Measurements from ENCODE around the gene PAX1.

The PAX1 gene

DNA sequence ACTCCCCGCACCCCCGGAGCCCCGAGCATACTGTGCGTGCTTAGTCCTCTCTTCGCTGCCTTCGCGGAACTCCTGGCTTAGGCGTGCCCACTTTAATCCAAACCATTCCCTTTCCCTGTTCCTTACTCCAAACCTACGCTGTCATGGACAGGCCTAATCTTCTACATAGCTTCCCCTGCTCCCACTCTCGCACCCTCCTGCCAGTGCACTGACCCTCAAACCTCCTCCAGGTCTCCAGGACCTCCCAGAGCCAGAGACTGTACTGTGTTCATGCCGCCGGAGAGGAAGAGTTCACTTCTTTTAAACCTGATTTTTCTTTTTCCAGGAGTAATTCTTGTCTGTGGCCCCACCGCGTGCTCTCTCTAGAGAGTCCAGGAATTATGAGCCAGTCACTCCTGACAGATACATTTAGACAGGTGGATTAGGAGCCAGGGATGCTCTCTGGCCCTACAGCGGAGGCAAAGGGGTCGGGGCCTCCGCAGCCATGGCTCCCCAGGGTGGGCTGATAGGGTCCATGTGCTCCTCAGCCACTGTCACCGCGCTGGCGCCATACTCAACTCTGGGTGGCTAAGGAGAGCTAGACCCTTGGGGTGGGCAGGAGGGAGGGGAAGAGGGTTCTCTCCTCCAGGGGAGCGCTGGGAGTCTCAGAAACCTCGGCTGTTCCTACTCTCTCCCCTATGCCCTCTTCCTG is 1.6 kb upstream of the PAX1 start:
- DNase-seq (ENCODE audit: low read depth), result no peak

DNA sequence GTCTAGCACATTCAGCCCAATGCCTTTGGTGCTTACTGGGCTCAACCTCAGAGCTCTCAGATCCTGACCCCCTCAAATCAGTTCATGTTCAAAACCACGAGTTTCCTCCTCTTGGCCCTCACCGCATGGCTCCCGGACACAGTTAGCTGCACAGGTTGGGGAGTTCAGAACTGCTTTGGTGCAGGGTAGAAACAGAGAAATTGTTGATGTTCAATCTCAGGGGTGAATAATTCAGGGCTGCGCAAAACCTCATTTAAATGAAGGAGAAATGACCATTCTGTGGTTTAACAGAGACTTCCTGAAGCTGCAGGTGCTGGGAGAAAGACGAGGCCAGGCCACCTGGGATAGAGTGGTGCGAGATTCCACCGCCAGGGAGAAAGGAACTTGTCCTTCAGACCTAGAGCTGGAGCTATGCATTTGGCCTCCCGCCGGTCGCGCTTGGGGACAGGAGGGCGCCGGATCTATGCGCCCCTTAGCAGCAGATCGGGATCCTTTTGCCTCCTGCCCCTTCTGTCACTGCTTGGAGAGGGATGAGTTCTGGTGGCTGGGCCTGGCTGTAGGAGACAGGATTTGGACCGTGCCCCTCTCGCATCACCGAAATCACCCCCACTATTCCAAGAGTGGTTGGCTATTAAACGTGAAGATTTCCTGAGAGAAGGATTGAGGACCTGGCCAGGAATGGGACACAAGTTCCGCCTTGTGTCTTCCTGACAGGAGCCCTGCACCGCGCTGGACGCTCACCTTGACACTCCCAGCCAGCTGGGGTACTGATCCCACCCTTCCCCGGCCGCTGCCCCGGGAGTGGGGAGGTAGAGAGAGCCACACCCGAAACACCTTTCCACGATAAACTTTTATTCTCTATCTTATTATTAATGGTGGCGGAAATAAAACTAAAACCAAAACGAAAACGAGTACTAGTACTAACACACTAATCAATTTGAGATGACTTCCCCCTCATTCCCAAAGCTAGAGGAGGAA is 767 bp upstream of the PAX1 start:
- DNase-seq (ENCODE audit: low read depth), result no peak

DNA sequence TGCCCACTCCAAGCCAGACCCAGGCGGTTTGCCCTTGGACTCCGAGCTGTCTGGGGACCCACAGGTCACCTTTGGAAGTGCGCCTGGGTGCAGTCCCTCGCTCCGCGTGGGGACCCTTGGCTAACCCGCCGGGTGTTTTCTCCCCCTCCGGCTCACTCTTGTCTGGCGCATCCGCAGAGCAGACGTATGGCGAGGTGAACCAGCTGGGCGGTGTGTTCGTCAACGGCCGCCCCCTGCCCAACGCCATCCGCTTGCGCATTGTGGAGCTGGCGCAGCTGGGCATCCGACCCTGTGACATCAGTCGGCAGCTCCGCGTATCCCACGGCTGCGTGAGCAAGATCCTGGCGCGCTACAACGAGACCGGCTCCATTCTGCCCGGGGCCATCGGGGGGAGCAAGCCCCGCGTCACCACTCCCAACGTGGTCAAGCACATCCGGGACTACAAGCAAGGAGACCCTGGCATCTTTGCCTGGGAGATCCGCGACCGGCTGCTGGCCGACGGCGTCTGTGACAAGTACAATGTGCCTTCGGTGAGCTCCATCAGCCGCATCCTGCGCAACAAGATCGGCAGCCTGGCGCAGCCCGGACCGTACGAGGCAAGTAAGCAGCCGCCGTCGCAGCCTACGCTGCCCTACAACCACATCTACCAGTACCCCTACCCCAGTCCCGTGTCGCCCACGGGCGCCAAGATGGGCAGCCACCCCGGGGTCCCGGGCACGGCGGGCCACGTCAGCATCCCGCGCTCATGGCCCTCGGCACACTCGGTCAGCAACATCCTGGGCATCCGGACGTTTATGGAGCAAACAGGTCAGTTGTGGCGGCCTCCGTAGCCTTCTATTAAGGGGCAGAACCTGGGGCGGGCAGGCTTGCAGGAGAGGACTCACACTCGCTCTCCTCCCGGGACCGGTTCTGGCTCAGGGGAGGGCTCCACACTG is 1.1 kb downstream of the PAX1 start:
- no peak for DNase-seq (ENCODE audit: low read depth)

DNA sequence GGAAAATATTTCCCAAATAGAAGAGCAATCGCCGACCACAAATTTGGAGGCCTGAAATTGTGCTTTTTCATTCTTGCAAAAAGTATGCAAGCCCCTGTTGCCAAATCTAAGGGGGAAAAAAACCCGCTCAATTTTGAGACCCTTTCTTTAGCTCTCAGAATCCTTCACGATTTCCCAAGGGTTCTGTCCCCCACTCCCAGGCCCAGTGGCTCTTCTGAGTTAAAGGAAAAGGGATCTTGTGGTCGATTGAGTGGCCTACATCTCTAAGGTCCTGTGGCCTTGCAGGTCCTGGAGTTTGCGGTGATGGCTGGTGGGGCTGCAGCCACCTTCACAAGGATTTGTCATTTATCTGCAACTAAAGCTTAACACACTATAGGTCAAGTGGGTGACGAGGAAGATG is 1.8 kb downstream of the PAX1 start:
- DNase-seq (ENCODE audit: low read depth), result no peak

DNA sequence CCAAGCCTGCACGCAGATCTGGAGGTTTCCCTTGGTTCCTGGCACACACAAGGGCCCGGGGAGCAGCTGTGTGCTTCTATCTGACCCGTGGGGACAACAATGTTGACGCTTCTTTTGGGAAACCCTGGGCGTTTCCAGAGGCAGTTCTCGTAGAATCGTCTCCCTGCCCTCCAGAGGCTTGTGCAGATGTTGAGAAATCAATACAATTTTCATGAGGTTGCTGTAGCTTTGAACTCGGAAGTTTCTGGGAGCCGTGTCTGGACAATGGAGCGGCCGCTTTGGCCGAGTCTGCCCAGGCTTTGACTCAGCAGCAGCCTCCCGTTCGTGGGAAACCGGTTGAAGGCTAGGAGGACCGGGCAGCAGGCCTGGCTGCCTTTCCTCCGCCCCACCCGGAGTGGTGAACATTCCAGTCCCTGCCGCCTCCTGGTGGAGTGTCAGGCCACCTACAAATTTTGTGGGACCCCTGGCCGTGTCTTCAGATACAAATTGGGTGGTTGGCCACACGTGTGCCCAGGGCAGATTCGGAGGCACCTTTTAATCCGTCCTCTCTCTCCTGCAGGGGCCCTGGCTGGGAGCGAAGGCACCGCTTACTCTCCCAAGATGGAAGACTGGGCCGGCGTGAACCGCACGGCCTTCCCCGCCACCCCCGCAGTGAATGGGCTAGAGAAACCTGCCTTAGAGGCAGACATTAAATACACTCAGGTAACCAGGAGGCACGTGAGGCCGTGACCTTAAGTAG is 2.7 kb downstream of the PAX1 start:
- DNase-seq (ENCODE audit: low read depth), result no peak

DNA sequence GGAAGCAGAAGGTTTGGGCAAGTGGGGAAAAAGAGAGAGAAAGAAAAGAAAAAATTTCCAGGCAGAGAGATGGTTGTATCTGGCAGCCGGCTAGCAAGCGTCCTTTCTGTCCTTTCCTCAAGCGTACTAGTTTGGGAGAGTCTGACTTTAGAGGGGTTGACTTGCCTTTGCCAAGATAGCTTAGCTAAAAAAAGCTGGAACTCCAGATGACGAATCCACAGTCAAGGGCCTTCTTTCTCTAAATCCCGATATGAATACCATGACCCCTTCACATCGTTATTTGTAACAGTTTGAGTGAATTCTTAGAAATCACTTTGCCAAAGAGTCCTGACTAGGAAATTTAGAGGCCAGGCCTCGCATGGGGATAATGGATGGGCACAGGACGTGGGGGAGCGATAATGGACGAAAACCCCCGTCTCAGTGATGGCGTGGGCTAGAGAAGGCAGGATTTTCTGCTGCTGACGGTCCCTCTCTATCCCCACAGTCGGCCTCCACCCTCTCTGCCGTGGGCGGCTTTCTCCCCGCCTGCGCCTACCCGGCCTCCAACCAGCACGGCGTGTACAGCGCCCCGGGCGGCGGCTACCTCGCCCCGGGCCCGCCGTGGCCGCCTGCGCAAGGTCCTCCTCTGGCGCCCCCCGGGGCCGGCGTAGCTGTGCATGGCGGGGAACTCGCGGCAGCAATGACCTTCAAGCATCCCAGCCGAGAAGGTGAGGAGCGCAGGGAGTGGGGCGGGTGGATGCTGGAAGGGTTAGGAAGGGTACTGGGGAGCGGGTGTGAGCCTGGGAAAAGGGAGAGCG is 3.5 kb downstream of the PAX1 start:
- no peak for DNase-seq (ENCODE audit: low read depth)

DNA sequence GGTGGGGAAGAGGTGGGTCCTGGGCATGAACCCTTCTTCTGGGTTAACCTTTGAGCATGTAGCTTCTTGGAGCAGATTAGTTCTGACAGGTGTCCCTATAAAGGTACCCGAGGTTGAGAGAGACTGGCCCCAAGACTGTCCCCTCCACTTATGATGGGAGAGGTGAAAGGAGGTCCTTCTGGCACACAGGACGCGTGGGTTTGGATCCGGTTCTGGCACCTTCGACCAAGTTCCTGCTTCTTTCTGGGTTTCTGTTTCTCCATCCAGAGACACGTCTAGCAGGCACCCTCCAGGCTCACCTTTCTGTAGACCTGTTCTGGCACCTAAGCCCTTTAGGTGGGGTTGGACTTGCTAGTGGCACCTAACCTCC is 4.1 kb downstream of the PAX1 start:
- no peak for DNase-seq (ENCODE audit: low read depth)

DNA sequence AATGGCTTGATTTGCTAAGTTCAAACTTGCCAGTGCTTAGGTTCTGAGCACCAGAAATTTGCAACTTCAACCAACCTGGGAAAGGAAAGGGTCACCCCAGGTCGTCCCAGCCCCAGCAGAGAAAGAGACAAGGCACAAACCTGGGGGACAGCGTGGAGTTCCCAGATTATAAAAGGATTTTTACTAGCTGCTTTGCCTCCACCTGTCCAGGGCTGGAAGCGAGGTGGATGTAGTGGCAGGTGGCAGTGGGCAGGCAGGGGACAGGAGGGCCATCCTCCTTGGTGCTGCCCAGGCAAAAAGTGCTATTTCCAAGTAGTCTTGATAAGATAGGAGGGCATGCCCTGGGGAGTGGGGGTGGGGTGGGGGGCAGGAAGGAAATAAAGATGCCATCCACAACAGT is 4.9 kb downstream of the PAX1 start:
- no peak for DNase-seq (ENCODE audit: low read depth)

DNA sequence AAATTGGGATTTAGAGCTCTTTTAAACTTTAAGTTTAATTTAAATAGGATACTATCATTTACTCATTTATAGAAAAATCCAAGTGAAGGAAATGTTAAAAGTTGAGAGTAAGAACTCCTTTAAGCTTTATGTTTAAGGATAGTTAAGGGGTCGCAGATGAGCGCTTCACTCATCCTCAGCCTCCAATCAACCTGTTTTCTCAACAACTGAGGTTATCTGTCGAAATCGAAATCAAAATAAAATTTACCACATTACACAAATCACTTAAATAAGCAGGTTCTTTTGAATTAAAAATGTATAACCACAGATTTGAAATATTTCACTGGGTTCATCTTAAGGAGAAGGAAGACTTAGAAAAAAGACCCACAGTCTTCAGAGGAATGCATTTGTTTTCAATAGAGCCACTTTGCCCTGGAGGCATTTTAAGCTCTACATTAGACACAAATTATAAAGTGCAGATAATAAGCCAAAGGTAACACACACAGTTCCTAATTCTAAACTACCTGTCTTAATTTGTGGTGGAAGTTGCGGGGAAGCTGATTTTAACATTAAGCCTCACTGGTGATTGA is 5.5 kb downstream of the PAX1 start:
- no peak for DNase-seq (ENCODE audit: low read depth)

DNA sequence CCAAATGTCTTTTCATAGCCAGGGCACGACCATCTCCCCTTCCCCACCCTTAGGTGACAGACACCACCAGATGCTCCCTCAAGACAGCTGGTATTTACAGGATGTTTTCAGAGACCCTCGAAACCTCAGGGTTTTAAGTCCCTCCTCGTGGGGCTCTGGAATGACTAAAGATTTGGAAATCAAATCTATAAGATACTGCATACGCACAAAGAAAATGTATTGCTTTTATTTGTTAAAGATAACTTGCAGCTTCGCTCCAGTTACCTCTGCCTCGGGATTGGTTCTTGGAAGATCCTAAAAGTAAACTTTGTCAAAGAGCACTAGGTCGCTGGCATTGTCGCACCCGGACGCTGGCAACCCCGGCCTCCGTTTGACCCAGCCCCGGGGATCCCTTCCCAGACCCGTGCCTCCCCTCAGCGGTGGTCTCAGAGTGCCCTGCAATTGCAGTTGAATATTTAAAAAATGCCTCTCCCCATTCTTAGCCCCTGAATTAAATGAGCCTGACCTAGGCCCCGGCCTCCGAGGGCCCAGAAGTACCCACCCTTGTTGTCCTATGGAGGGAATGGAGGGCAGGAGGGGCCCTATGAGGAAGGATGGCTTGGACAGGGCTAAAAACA is 7.1 kb downstream of the PAX1 start:
- DNase-seq (ENCODE audit: low read depth), result no peak

DNA sequence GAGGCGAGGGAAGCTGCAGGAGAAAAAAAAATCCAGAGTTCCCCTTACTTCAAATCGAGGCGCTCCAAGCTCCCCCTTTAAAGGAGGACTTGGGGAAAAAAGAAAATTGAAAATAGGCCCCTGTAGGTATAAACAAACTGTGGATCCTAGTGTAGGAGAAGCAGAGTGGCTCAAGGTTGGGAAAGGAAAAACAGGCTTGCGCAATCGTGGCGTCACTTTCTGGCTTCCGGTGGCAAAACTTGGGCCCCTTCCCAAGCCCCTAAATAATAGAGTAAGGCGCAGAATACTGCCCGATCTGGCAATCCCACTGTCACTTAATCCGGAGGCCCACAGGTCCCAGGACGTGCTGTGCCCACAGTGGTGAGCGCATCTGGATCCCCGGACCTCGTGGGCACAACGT is 8.0 kb downstream of the PAX1 start:
- no peak for DNase-seq (ENCODE audit: low read depth)

DNA sequence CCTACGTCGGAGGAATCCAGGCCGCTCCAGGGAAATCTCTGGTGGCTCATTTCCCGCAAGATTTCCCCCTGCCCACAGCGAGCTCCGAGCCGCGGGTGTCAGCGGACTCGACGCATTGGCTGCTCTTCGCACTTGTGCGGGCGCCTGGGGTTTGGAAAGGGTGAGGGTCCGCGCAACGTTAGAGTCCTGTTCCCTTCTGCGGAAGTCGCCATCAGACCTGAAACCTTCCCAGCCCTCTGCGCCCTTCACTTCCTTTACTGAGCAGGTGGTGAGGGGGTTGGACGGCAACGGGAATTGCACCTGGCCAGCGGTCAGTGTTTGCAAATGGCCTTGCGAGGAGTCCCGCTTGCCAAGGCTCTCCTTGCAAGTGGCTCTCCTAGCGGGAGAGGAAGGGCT is 8.4 kb downstream of the PAX1 start:
- DNase-seq (ENCODE audit: low read depth), result no peak

DNA sequence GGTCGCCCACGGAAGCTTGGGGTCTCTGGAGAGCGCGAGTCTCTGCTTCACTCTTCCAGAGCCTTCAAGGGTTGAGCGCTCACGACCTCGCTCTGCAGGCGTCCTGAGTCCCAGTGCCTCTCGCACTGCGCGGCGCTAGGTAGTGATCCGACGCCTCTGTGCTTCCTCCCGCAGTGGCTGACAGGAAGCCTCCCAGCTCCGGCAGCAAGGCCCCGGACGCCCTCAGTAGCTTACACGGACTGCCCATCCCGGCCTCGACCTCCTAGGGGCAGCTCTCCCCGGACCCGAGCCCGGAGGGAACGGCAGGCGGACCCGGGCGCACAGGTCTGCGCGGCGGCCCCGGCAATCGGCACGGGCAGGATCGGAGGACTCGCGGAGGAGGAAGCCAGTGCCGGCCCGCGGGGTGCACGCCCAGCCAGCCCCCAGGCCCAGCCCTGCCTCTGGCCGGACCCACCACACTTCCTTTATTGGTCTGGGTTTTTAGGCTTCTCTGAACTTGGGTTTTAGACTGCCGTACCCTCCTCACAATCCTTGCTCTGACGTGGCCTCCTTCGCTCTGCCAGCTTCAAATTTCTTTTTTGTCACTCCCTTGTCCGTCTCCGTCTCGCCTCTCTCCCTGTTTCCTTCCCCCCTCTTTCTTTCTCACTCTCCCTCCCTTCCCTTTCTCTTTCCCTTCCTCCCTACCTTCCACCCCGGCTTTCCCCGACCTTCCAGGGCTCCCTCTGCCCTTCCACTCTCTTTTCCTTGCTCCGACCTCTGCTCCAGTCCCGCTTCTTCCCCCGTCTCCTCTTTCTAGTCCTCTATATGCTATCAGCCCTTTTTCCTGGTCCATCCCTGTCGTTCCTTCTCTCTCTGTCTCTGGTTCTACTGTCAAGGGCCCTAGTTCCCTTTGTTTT is 9.1 kb downstream of the PAX1 start:
- DNase-seq (ENCODE audit: low read depth), result no peak

DNA sequence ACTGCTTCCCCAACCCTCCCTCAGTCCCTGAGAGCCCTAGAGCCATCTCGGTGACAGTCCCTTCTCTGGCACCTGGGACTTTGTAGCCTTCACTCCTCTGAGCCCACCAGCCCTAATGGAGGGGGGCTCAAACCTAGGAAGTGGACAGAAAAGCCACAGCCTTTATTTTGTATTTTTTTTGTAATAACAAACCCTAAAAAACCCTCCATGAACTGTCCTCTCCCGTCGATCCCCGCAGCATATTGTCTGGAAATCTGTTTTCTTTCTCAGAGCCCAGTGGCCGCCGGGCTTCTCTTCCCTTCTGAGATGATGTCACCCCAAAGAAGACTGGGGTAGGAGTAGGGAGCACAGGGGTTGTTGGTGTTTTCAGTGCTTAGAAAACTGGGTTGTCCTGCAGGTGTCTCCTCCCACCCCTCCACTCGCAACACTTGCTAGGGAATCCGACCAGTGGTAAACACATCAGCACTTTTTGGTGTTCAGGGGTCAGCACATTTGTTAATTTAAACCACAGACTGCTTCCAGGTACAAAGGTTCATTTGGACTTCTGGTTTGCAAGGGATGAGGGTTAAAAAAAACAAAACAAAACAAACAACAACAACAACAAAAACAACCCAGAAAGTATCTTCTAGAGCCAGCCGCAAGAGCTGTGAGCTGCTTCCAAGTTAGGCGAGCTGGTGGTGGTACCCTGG is 9.9 kb downstream of the PAX1 start:
- DNase-seq (ENCODE audit: low read depth), result no peak

DNA sequence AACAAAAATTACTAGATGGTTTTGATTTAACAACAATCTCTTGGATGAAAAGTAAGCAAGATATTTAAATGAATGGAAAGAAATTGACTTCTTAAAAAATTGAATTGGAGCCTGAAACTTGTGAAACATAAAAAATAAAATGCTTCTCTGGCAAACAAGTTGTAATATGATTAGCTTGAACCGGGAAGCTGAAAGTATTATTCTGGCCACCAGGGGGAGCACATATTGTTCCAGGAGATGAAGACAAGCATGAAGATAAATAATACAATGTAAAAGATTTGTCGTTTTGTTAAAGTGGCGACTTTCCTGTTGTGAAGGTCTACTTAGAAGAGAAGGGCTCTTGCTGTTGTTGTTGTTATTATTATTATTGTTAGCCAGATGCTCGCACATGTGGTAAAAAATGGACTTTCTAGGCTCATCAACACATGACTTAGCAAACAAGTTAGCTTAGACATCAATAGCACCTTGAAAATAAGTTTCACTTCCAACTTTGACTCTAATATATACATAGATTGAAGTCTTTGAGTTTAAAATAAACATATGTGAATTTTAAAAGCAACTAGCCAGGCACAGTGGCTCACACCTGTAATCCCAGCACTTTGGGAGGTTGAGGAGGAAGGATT is 14.2 kb downstream of the PAX1 start:
- no peak for DNase-seq (ENCODE audit: low read depth)

DNA sequence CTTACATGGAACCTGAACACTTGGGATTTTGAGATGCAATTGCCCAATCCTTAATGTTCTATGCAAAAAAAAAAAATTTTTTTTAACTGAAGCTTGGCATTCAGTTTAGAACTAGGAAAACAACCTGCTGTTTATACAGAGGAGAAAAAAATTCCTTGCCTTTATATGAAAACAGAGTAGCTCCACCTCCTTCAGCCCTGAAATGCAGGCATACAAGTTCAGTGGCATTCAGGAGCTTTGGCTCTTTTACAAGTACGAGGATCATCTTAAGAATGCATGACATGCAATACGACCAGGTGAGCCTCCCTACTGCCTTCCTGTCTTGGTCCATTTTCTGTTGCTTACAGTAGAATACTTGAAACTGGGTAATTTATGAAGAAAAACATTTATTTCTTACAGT is 20.4 kb downstream of the PAX1 start:
- no peak for DNase-seq (ENCODE audit: low read depth)

DNA sequence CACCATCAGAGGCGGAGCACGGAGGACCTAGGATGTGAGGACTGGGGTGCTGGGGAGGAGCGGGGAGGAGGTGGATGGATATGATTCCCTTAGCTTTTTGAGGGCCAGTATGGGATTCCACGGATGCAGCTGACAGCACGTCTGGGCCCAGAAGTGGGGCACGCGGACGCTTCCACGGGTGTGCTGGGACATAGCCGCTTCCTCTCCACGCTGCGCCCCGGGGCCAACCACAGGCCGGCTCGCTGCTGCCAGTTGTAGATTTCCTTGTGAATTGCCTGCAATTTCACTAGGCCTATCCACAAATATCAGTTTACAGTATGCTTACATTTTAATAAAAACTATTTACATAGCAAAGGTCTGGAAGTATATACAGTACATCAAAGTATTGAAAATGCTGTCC is 23.9 kb downstream of the PAX1 start:
- DNase-seq (ENCODE audit: low read depth), result no peak

DNA sequence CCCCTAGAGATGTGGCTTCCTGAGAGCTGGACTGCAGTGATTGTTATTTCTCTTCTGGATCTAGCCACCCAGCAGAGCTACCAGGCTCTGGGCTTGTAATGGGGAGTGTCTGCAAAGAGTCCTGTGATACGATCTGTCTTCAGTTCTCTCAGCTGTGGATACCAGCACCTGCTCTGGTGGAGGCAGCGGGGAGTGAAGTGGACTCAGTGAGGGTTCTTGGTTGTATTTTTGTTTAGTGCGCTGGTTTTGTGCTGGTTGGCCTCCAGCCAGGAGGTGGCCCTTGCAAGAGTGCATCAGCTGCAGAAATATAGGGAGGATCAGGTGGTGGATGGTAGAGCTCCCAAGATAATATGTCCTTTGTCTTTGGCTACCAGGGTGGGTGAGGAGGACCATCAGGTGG is 33.7 kb downstream of the PAX1 start:
- no peak for DNase-seq (ENCODE audit: low read depth)
